Endodermal cell (in vitro differentiated cells): ENCODE data around the gene PHYKPL. TPM values are rescaled to one million over a fixed set of nuclear protein-coding genes. Genes with fewer than 3 reads are reported as not detected.

ENCODE experiments used
- DNase-seq: peaks from one replicate; pipeline ENCODE4 v3.0.0-alpha.2; 2017
- H3K27ac ChIP-seq: 2 replicates; pipeline ENCODE4 v1.5.1; 2013; ENCODE audit warnings: mild to moderate bottlenecking, low read depth, low read length, moderate library complexity
- H3K27me3 ChIP-seq: 2 replicates; pipeline ENCODE4 v1.6.1; 2013; ENCODE audit warnings: mild to moderate bottlenecking, low read length, moderate library complexity; ENCODE audit not compliant: insufficient read depth, control insufficient read depth, poor library complexity, severe bottlenecking
- H3K36me3 ChIP-seq: 2 replicates; pipeline ENCODE4 v1.7.0; 2013; ENCODE audit warnings: mild to moderate bottlenecking, low read length, moderate library complexity; ENCODE audit not compliant: control insufficient read depth, insufficient read depth
- H3K4me1 ChIP-seq: one replicate; pipeline ENCODE4 v1.7.0; 2013; ENCODE audit warnings: low read length; ENCODE audit not compliant: control insufficient read depth, insufficient read depth
- H3K4me3 ChIP-seq: 2 replicates; pipeline ENCODE4 v1.5.1; 2013; ENCODE audit warnings: mild to moderate bottlenecking, low read length, moderate library complexity
- H3K9ac ChIP-seq: 2 replicates; pipeline ENCODE4 v1.6.1; 2013; ENCODE audit warnings: mild to moderate bottlenecking, low read length, moderate library complexity; ENCODE audit not compliant: poor library complexity, severe bottlenecking; ENCODE audit errors: extremely low read depth
- H3K9me3 ChIP-seq: 2 replicates; pipeline ENCODE4 v1.6.1; 2013; ENCODE audit warnings: mild to moderate bottlenecking, low read length, moderate library complexity; ENCODE audit not compliant: control insufficient read depth
- H3K27ac Mint-ChIP-seq: 2 replicates; pipeline ENCODE4 v1.8.0; 2020; ENCODE audit warnings: mixed read lengths
- H3K27me3 Mint-ChIP-seq: 2 replicates; pipeline ENCODE4 v1.8.0; 2021; ENCODE audit warnings: mild to moderate bottlenecking, mixed read lengths; ENCODE audit not compliant: insufficient read depth
- H3K36me3 Mint-ChIP-seq: 2 replicates; pipeline ENCODE4 v1.8.0; 2020; ENCODE audit warnings: low read depth, mixed read lengths
- H3K4me1 Mint-ChIP-seq: 2 replicates; pipeline ENCODE4 v1.8.0; 2020; ENCODE audit warnings: mixed read lengths
- H3K4me3 Mint-ChIP-seq: 2 replicates; pipeline ENCODE4 v1.8.0; 2020; ENCODE audit warnings: mild to moderate bottlenecking, moderate library complexity, mixed read lengths
- H3K9me3 Mint-ChIP-seq: 2 replicates; pipeline ENCODE4 v1.8.0; 2020; ENCODE audit warnings: mild to moderate bottlenecking, mixed read lengths
- CTCF ChIP-seq: fragments of 200-600 bp; sonication (generic); conservative IDR thresholded peaks from 2 replicates; pipeline ENCODE4 v1.5.0; 2021; ENCODE audit warnings: antibody characterized with exemption, mild to moderate bottlenecking
- WGBS, 2 experiments: methylation state at CpG; one replicate each; pipeline versions ENCODE4 v1.1.5 to v1.1.7; 2013; ENCODE audit warnings: missing lambda C conversion rate in 2 of 2, mixed read lengths in 1 of 2; ENCODE audit not compliant: insufficient coverage in 1 of 2, insufficient read length in 1 of 2; 5-methylcytosine and 5-hydroxymethylcytosine counted together
- total RNA-seq, 2 donors: library from RNA; stranded (reverse); fragmentation: NEBNext Ultra II Directional in 1 of 2; extraction: Animal tissue kit (Norgen Biotek cat#: 25700) in 1 of 2; gene quantifications; 2 replicates in 1 of 2; 3 replicates in 1 of 2; pipeline ENCODE4 v1.2.1, GENCODE V29; 2021

The PHYKPL gene
- total RNA-seq, 2 donors from 2014 or later: 59.9 to 82.5 TPM

GRCh38 chr5:178278358-178279023 is 45.9 kb upstream of the PHYKPL start:
- H3K27ac Mint-ChIP-seq: no peak overlapping the region
- H3K36me3 Mint-ChIP-seq: no peaks in the 10 kb centered on the region
- H3K9me3 ChIP-seq: peaks cover 6% of the 10 kb centered on the region
- H3K27ac ChIP-seq: no peak overlapping the region
- no peaks in the 10 kb centered on the region for H3K4me1 ChIP-seq
- H3K27me3 ChIP-seq: no peaks in the 10 kb centered on the region
- H3K4me3 Mint-ChIP-seq: no peak overlapping the region
- TF ChIP-seq CTCF: no peak
- H3K9ac ChIP-seq: no peak overlapping the region
- H3K9me3 Mint-ChIP-seq: no peaks in the 10 kb centered on the region
- WGBS, 2 experiments: 83 to 90% methylated on average over 9 to 18 of the region's 18 CpGs
- H3K4me1 Mint-ChIP-seq: peaks cover 3% of the 10 kb centered on the region
- peaks cover 3% of the 10 kb centered on the region for H3K27me3 Mint-ChIP-seq
- DNase-seq: no peak
- H3K4me3 ChIP-seq: no peak overlapping the region
- H3K36me3 ChIP-seq: no peaks in the 10 kb centered on the region

- no peaks in the 10 kb centered on the region for H3K9me3 Mint-ChIP-seq
- no peaks in the 10 kb centered on the region for H3K4me1 ChIP-seq
- H3K27ac Mint-ChIP-seq: no peak overlapping the region
- no peak overlapping the region for H3K4me3 Mint-ChIP-seq
- TF ChIP-seq CTCF: no peak
- H3K27ac ChIP-seq: no peak overlapping the region
- no peak overlapping the region for H3K9ac ChIP-seq
- H3K9me3 ChIP-seq: peaks cover 6% of the 10 kb centered on the region
- no peaks in the 10 kb centered on the region for H3K27me3 ChIP-seq
- H3K4me3 ChIP-seq: no peak overlapping the region
- whole genome bisulfite sequencing, 2 experiments: 76 to 100% methylated on average over 2 to 12 of the region's 12 CpGs
- no peak for DNase-seq
- H3K4me1 Mint-ChIP-seq: peaks cover 3% of the 10 kb centered on the region
- no peaks in the 10 kb centered on the region for H3K36me3 Mint-ChIP-seq
- peaks cover 3% of the 10 kb centered on the region for H3K27me3 Mint-ChIP-seq
- H3K36me3 ChIP-seq: no peaks in the 10 kb centered on the region
Measured at GRCh38 chr5:178277866-178278265, 45.3 kb upstream of the PHYKPL start.

GRCh38 chr5:178277346-178277745 is 44.7 kb upstream of the PHYKPL start:
- H3K36me3 ChIP-seq: no peaks in the 10 kb centered on the region
- Mint-ChIP-seq H3K27ac (no peak overlapping the region), H3K9me3 (no peaks in the 10 kb centered on the region), H3K27me3 (peaks cover 3% of the 10 kb centered on the region), H3K36me3 (no peaks in the 10 kb centered on the region), H3K4me1 (peaks cover 3% of the 10 kb centered on the region), H3K4me3 (no peak overlapping the region)
- no peak for TF ChIP-seq CTCF
- no peaks in the 10 kb centered on the region for H3K4me1 ChIP-seq
- no peak overlapping the region for H3K9ac ChIP-seq
- H3K27me3 ChIP-seq: no peaks in the 10 kb centered on the region
- no peak for DNase-seq
- peaks cover 6% of the 10 kb centered on the region for H3K9me3 ChIP-seq
- 86 to 93% methylated on average over 8 to 9 of the region's 9 CpGs for WGBS, 2 experiments
- no peak overlapping the region for H3K4me3 ChIP-seq
- no peak overlapping the region for H3K27ac ChIP-seq
